Esophagus muscularis mucosa (tissue), 3 donors: Measurements from ENCODE around the gene PCDHGA1.

Experiments
- POLR2AphosphoS5 ChIP-seq, 2 donors: sonication (generic); formaldehyde crosslinking; IDR thresholded peaks; one replicate each; pipeline ENCODE4 v1.6.1; 2017; ENCODE audit warnings: antibody characterized with exemption in 2 of 2
- TF ChIP-seq, protein P1 (sequence below), 3 experiments: fragments of 200-600 bp in 2 of 3; fragments of 450-650 bp in 1 of 3; sonication (generic) in 2 of 3; IDR thresholded peaks; one replicate each; pipeline ENCODE4 v1.5.1; 2017 to 2019; ENCODE audit warnings: antibody characterized with exemption in 3 of 3, mild to moderate bottlenecking in 2 of 3, moderate library complexity in 1 of 3

DNA sequence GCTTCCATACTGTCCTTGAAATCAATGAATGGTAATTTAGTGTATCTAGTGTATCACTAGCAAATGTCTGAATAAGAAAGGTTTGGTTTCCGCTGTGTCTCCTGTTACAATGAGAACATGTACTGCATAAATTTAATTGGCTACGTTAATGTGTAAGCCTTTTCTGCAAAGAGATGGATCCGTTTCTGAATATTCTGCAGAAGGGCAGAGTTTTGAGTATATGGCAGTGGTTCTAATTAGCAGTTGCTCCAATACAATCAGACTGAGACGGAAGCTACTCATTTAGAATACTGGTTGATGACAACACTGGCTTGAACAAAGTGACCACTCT, 154.0 kb downstream of the PCDHGA1 start:
- TF ChIP-seq, protein P1, sequence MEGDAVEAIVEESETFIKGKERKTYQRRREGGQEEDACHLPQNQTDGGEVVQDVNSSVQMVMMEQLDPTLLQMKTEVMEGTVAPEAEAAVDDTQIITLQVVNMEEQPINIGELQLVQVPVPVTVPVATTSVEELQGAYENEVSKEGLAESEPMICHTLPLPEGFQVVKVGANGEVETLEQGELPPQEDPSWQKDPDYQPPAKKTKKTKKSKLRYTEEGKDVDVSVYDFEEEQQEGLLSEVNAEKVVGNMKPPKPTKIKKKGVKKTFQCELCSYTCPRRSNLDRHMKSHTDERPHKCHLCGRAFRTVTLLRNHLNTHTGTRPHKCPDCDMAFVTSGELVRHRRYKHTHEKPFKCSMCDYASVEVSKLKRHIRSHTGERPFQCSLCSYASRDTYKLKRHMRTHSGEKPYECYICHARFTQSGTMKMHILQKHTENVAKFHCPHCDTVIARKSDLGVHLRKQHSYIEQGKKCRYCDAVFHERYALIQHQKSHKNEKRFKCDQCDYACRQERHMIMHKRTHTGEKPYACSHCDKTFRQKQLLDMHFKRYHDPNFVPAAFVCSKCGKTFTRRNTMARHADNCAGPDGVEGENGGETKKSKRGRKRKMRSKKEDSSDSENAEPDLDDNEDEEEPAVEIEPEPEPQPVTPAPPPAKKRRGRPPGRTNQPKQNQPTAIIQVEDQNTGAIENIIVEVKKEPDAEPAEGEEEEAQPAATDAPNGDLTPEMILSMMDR (IDR thresholded peaks at IDR 0.05), result no peak
- TF ChIP-seq POLR2AphosphoS5 (IDR thresholded peaks at IDR 0.05), result no peak
